CD4-positive, alpha-beta T cell treated with Interleukin-10 for 1 hour (primary cell): ENCODE results near the gene HECA.
"Not testable (repeated sequence)": the region's sequence is repeated elsewhere in the genome, so short reads cannot be mapped to it uniquely, and the experiment has no call there.

Experiments used
- DNase-seq: peaks from one replicate; pipeline ENCODE4 v3.0.0-alpha.2; 2020

The HECA gene

GRCh38 chr6:139134817-139135577 is at the start of gene HECA:
Gene HECA (plus strand): TSS chr6:139135080. CDS start chr6:139135397, 317 bp downstream.
- peak; percentile 99 for DNase-seq

- no peak for DNase-seq
These were observed 43.1 kb upstream of the HECA start for GRCh38 chr6:139091826-139092225.

GRCh38 chr6:139099984-139100383 is 34.9 kb upstream of the HECA start:
- no peak for DNase-seq

- DNase-seq: no peak
These were observed 27.8 kb upstream of the HECA start for GRCh38 chr6:139107051-139107450.

DNA sequence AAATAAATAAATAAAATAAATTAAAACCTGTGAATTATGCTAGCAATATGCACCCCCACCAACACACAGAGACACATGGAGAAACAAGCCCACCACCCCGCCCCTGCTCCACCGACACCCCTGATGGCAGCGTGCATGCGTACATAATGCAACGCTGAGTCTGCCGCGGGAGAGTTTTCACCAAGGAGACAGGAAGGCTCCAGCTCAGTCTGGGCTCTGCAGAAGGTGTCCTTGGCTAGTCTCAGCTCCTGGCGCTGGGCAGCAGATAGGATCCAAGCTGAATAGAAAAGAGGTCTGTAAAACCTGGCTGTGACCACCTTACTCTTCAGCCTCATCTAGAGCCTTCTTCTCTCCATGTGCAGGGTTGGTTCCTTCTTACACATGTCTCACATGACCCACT is 26.5 kb upstream of the HECA start:
- DNase-seq: no peak

- DNase-seq: peak; percentile 48
These were observed 25.3 kb upstream of the HECA start for GRCh38 chr6:139109558-139109957.

DNA sequence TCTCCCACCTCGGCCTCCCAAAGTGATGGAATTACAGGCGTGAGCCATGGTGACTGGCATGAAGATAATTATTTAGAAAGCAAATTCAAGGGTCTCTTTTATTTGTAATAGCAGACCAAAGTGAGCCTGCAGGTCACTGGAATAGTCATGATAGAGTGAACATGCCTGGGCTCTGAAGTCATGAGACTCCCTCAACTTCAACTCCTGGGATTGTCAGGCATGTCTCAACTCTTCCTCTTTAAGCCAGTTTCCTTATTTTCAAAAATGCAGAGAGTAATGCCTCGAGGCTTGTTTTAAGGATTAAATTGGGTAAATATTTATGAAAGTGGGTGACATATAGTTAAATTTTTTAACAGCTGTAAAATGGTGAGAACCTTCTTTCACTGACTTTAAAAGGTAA is 22.7 kb upstream of the HECA start:
- DNase-seq: no peak

DNA sequence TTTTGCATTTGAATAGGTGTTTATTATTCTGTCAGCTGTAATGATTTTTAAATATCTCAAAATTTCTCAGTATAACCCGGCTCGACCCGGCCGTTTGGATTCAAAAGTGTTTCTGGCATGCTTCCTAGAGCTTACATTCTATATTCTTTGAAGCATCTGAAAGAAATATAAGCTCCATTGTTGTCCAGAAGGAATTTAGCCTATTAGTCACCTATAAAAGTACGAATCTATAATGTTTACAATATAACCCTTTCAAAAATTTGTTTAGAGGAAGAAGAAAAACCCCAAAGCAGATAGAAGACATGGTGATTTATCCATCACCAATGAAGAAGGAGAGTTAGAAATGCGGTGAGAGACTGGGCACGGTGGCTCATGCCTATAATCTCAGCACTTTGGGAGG is 22.3 kb upstream of the HECA start:
- DNase-seq: no peak

- no peak for DNase-seq
These were observed 20.1 kb upstream of the HECA start for GRCh38 chr6:139114746-139115145.

DNA sequence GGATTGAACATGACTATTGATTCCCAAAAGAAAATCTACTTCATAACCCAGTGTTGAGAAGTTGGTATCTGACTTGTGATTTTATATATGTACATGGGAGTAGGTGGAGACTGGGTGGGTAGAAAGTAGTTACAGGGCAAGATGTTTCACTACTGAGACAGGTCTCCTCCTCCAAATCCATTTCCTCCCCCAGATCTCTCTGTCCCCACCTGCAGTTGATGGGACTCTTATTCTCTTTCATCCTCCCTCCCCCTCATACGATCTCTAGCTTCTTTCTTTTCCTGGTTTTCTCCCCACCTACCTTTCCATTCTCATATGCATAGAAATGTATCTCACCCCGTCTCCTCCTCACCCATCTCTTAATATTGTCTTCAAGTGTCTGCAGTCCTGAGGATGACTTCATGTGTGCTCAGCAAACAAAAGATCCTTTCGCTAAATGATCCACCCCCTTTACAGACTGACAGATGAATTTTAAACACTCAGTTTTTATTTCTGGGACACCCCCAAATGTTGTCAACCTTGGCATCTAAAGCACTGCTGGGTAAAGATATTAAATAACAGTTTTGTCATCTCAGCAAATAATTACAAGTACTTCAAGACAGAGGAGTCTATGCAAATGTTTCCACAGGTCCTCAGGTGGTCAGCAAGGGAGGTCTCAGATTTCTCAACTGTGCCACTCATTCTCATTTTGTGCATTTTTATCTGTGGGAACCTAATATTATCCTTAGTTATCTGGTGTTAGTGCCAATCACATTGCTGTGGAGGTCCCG is 18.7 kb upstream of the HECA start:
- no peak for DNase-seq

DNA sequence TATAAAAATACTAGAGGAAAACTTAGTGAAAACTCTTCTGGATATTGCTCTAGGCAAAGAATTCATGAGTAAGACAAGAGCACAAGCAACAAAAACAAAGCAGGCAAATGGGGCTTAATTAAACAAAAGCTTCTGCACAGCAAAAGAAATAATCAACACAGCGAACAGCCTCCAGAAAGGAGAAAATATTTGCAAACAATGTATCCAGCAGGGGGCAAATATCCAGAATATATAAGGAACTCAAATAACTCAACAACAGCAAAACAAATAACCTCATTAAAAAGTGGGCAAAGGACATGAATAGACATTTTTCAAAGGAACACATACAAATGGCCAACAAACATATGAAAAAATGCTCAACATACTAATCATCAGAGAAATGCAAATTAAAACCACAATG is 17.1 kb upstream of the HECA start:
- DNase-seq: no peak

DNA sequence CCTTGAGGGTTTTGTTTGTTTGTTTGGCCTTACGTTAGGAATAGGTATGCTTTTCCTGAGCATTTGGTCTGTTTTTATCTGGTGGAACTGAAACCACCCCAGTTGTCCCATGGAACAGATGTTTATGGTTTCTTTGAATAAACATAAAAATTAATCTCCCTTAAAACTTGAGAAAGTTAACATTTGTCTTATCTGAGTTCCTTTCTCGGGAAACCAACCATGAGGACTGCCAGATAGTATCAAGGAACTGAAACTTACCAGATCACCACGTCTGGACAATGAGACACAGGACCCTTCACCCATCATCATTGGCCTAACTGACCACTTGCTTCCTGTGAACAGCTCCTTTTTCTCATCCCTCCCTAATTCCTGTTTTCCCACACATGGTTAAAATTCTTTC is 15.3 kb upstream of the HECA start:
- DNase-seq: no peak

- DNase-seq: not testable (repeated sequence)
These were observed 12.1 kb upstream of the HECA start for GRCh38 chr6:139122823-139123222.

DNA sequence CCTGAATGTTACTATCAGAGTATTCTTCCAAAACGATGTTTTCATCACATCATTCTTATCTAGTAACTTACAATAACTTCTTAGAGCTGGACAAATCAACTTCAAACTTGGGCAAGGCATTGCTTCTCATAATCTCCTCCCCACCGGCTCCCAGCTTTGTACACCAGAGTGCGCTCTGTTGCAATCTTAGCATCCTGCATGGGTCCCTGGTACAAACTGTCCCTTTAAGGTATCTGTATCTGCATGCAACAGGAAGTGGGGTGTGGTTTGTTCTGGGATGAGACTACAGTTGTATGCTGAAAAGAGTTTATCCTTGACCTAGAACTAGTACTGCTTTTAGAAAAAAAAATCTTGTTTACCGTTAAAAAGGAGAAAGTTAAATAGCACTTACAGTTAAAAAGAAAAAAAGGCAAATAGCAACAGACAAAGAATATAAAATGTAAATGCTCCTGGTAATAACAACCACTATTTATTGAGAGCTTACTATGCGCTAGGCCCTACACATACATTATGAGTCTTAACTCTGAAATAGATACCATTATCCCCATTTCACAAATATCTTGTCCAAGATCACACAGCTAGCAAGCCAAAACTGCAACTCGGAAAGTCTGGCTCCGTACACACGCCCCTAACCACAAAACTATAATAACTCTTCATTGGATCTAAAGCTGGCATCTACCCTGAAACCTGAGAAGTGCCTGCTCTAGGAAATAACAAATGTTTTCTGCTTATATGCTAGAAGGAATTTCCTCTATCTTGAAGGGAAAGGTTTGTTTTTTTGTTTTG is 9.8 kb upstream of the HECA start:
- DNase-seq: peak; percentile 88

DNA sequence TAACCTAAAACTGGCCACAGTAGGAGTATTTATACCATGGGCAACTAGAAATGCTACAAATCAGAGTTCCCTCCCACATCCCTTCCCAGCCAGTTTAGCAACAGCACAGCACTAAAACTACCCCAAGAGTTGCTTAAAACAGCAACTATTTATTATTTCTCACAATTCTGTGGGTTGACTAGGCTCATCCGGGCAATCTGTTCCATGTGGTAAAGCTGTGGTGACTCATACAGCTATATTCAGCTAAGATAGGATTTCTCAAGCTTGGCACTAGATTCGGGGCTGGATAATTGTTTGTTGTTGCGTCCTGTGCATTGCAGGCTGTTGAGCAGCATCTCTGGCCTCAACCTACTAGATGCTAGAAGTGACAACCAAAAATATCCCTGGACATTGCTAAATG is 8.6 kb upstream of the HECA start:
- no peak for DNase-seq

DNA sequence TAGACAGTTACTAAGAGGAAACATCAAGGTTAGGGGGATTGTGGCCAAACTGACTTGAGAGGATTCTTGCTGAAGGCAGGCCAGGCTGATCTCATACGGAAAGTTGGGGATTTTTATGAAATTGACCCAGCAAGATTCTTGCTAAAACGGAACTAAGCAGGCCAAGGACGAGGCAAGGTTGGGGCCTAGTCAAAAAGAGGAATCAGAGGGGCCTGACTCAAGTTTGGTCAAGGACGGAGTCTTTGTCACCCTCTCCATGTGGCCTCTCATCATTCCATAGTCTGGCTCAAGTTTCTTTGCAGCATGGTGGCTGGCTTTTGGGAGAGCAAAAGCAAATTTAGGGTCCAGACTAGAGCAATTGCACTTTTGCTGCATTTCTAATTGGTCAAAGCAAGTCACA is 7.9 kb upstream of the HECA start:
- no peak for DNase-seq

- no peak for DNase-seq
These were observed 5.6 kb upstream of the HECA start for GRCh38 chr6:139129284-139129683.

DNA sequence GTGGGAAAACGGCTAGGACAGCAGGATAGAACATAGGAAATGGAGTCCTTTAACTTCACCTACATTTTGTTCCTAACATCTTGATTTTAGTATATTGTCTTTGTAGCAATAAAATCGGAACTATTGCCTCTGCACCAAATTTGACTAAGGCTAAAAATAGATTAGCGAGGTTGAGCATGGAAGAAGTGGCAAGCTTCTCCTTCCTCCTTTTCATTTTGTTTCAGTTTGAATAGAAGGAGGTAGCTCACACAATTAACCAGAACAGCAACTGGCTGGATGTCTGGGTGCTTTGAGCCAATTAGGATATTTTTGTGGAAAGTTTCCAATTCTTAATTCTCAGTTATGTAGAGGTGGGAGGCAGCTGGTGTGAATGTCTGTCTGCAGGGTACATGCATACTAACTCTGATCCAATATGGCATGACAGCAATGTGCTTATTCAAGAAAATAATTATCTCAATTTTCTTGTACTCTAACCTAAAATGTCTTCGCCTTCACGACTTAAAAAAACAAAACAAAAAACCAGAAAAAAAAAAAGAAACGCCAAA is 3.1 kb upstream of the HECA start:
- no peak for DNase-seq

DNA sequence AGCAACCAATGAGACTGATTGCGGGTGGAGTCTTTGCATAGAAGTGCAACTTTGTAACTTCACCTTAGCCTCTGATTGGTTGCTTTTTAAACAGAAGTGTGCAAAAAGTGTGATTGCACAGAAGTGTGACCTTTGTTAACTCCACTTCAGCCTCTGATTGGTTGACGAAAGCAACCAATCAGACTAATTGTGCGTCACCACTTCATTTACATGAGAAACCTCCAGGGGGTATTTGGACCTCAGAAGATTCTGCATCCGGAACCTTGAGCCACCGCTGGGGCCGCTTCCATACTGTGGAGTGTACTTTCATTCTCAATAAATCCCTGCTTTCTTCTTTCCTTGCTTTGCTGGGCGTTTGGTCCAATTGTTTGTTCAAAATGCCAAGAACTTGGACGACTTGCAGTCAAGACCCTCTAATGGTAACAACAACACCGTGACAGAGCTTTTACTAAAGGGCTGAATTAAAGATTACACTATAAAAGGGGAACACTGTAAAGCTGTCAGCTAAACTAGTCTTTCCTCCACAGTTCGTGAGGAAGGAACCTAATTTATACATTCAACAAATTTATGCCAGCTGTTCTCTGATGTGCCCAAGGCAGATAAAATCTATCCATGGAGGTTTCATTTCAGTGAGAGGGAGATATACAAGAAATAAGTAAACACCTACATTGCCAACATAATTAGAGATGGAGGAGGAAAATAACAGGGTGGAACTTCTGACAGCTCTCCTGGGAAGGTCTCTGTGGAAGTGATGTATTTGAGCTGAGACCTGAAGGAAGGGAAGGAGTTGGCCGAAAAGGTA is 1.4 kb upstream of the HECA start:
- DNase-seq: peak; percentile 41

GRCh38 chr6:139134064-139134395 is 850 bp upstream of the HECA start:
- DNase-seq: no peak

GRCh38 chr6:139135578-139136545 is 982 bp downstream of the HECA start:
- peak; percentile 67 for DNase-seq
